ENCODE results near the gene ANKS3.
"Not testable (repeated sequence)": the region's sequence is repeated elsewhere in the genome, so short reads cannot be mapped to it uniquely, and the experiment has no call there.

The ANKS3 gene

GRCh38 chr16:4744555-4745273, 10.6 kb upstream of the ANKS3 start:
- POLR2A ChIA-PET = interaction anchor here (1.7 kb wide), 1 partner anchor 10 kb away, joined by 5 read pairs; the partner anchor contains the start of genes ANKS3 and DNAAF8
- Histone ChIP-seq H3K4me3 (ENCODE audit: low read depth, low read length) (no peak overlapping the region), H3K27ac (ENCODE audit: extremely low read depth, low read depth, low read length) (no peak overlapping the region), H3K36me3 (ENCODE audit: control insufficient read depth in 2 of 2, insufficient read depth in 1 of 2, low read length in 2 of 2) (peaks cover 0 to 4% of the 10 kb centered on the region in 2 experiments; a peak in 2 of 3 replicates), H3K4me1 (ENCODE audit: control insufficient read depth, insufficient read depth, low read length) (no peaks in the 10 kb centered on the region), H3K9me3 (ENCODE audit: control insufficient read depth, insufficient read depth, low read depth, low read length) (no peaks in the 10 kb centered on the region)
- CTCF ChIA-PET = no interaction called here
- TF ChIP-seq ZNF610 (tag by site-specific recombination; IDR thresholded peaks at IDR 0.05; ENCODE audit: borderline replicate concordance) = no peak
- TF ChIP-seq ZIC2 (tag by site-specific recombination; IDR thresholded peaks at IDR 0.05) = peak; percentile 90

- TF ChIP-seq ZNF26 (tag by site-specific recombination; IDR thresholded peaks at IDR 0.05) = no peak
- Histone ChIP-seq H3K36me3 (ENCODE audit: control insufficient read depth in 2 of 2, insufficient read depth in 1 of 2, low read length in 2 of 2) (no peaks in the 10 kb centered on the region), H3K4me1 (ENCODE audit: control insufficient read depth, insufficient read depth, low read length) (no peaks in the 10 kb centered on the region), H3K9me3 (ENCODE audit: control insufficient read depth, insufficient read depth, low read depth, low read length) (no peaks in the 10 kb centered on the region), H3K27ac (ENCODE audit: extremely low read depth, low read depth, low read length) (no peak overlapping the region), H3K4me3 (ENCODE audit: low read depth, low read length) (no peak overlapping the region)
- POLR2A ChIA-PET = no interaction called here
- CTCF ChIA-PET = interaction anchor here (0.5 kb wide), 1 partner anchor 60 kb away, joined by 4 read pairs; no protein-coding TSS in a partner anchor
Measured at GRCh38 chr16:4743226-4743878, 9.3 kb upstream of the ANKS3 start.

- H3K9me3 ChIP-seq (ENCODE audit: control insufficient read depth, insufficient read depth, low read depth, low read length); H3K27ac ChIP-seq (ENCODE audit: extremely low read depth, low read depth, low read length); H3K4me3 ChIP-seq (ENCODE audit: low read depth, low read length); H3K36me3 ChIP-seq (ENCODE audit: control insufficient read depth in 2 of 2, insufficient read depth in 1 of 2, low read length in 2 of 2); H3K4me1 ChIP-seq (ENCODE audit: control insufficient read depth, insufficient read depth, low read length): not testable (repeated sequence)
- TF ChIP-seq ZNF121 (tag by site-specific recombination; IDR thresholded peaks at IDR 0.05) (peak; percentile 88), ZFHX2 (tag by site-specific recombination; conservative IDR thresholded peaks at IDR 0.05) (0 out of 2 replicates have a peak, but pooled peaks have one; percentile 15)
- POLR2A ChIA-PET = interaction anchor here (0.7 kb wide), 3 partner anchors 37 to 123 kb away, joined by 3 to 7 read pairs (median 4); no protein-coding TSS in a partner anchor
- CTCF ChIA-PET = interaction anchor here (0.7 kb wide), 1 partner anchor 81 kb away, joined by 4 read pairs; no protein-coding TSS in a partner anchor
Measured at GRCh38 chr16:4738370-4738769, 4.3 kb upstream of the ANKS3 start.

GRCh38 chr16:4737545-4737944, 3.5 kb upstream of the ANKS3 start:
- Histone ChIP-seq H3K36me3 (ENCODE audit: control insufficient read depth in 2 of 2, insufficient read depth in 1 of 2, low read length in 2 of 2) (no peaks in the 10 kb centered on the region), H3K4me1 (ENCODE audit: control insufficient read depth, insufficient read depth, low read length) (no peaks in the 10 kb centered on the region), H3K4me3 (ENCODE audit: low read depth, low read length) (no peak overlapping the region), H3K27ac (ENCODE audit: extremely low read depth, low read depth, low read length) (no peak overlapping the region), H3K9me3 (ENCODE audit: control insufficient read depth, insufficient read depth, low read depth, low read length) (no peaks in the 10 kb centered on the region)
- CTCF ChIA-PET = interaction anchor here (0.7 kb wide), 1 partner anchor 82 kb away, joined by 4 read pairs; no protein-coding TSS in a partner anchor
- POLR2A ChIA-PET = no interaction called here
- TF ChIP-seq ZNF112 (tag by site-specific recombination; IDR thresholded peaks at IDR 0.05) (no peak), ZNF274 (IDR thresholded peaks at IDR 0.05; ENCODE audit: low read length) (no peak), ZNF274 (tag by site-specific recombination; IDR thresholded peaks at IDR 0.05; ENCODE audit: borderline replicate concordance) (no peak), IKZF3 (tag by site-specific recombination; IDR thresholded peaks at IDR 0.05) (no peak), ZSCAN30 (tag by site-specific recombination; IDR thresholded peaks at IDR 0.05) (no peak), GLIS2 (tag by site-specific recombination; IDR thresholded peaks at IDR 0.05) (no peak), ZBTB20 (tag by site-specific recombination; IDR thresholded peaks at IDR 0.05) (no peak), GLI4 (tag by site-specific recombination; IDR thresholded peaks at IDR 0.05) (no peak), ZBTB11 (tag by site-specific recombination; conservative IDR thresholded peaks at IDR 0.05; ENCODE audit: low read depth) (no peak), ZNF791 (tag by site-specific recombination; IDR thresholded peaks at IDR 0.05) (no peak), GLIS1 (tag by site-specific recombination; IDR thresholded peaks at IDR 0.05) (no peak), KLF1 (tag by site-specific recombination; IDR thresholded peaks at IDR 0.05) (no peak), TSHZ1 (tag by site-specific recombination; IDR thresholded peaks at IDR 0.05; ENCODE audit: borderline replicate concordance) (no peak)
